WERI-Rb-1 (cell line): ENCODE results near the gene LINC01488.

Experiments used
- DNase-seq: peaks from one replicate; pipeline ENCODE4 v3.0.0-alpha.2; 2020
- H3K27ac ChIP-seq: fragments of 250-450 bp; sonication (Bioruptor Pico); 2 replicates; pipeline ENCODE4 v1.5.1; 2020; ENCODE audit warnings: mild to moderate bottlenecking, moderate library complexity
- H3K27me3 ChIP-seq: fragments of 250-450 bp; sonication (Bioruptor Pico); 2 replicates; pipeline ENCODE4 v1.5.1; 2021; ENCODE audit warnings: mild to moderate bottlenecking, low read depth, moderate library complexity; ENCODE audit not compliant: insufficient read depth, severe bottlenecking
- H3K36me3 ChIP-seq: fragments of 250-450 bp; sonication (Bioruptor Pico); 2 replicates; pipeline ENCODE4 v1.5.1; 2020; ENCODE audit warnings: mild to moderate bottlenecking, moderate library complexity
- H3K4me3 ChIP-seq: 2 replicates; pipeline ENCODE4 v1.5.1; 2011; ENCODE audit warnings: low read depth, mild to moderate bottlenecking, control low read depth, low read length
- H3K9me3 ChIP-seq: fragments of 250-450 bp; sonication (Bioruptor Pico); 2 replicates; pipeline ENCODE4 v1.5.1; 2021; ENCODE audit warnings: mild to moderate bottlenecking, moderate library complexity; ENCODE audit not compliant: severe bottlenecking
- CTCF ChIP-seq: IDR thresholded peaks from 2 replicates; pipeline ENCODE4 v1.5.1; 2011; ENCODE audit warnings: low read depth, mild to moderate bottlenecking, control low read depth, inconsistent platforms, low read length

LINC01488 gene

GRCh38 chr11:69489746-69490365 is 8.4 kb downstream of the LINC01488 start:
- Histone ChIP-seq H3K27me3 (peaks cover 83% of the 10 kb centered on the region), H3K4me3 (no peak overlapping the region), H3K27ac (no peak overlapping the region), H3K9me3 (no peaks in the 10 kb centered on the region), H3K36me3 (no peaks in the 10 kb centered on the region)
- DNase-seq = no peak
- no peak for TF ChIP-seq CTCF

- no peak for TF ChIP-seq CTCF
- H3K27ac ChIP-seq = no peak overlapping the region
- peaks cover 86% of the 10 kb centered on the region for H3K27me3 ChIP-seq
- H3K9me3 ChIP-seq = no peaks in the 10 kb centered on the region
- H3K4me3 ChIP-seq = no peak overlapping the region
- H3K36me3 ChIP-seq = no peaks in the 10 kb centered on the region
- DNase-seq = no peak
Observed at GRCh38 chr11:69490516-69490915, 9.1 kb downstream of the LINC01488 start.

- no peak overlapping the region for H3K4me3 ChIP-seq
- peaks cover 86% of the 10 kb centered on the region for H3K27me3 ChIP-seq
- no peaks in the 10 kb centered on the region for H3K9me3 ChIP-seq
- TF ChIP-seq CTCF = no peak
- DNase-seq = no peak
- H3K27ac ChIP-seq = no peak overlapping the region
- H3K36me3 ChIP-seq = no peaks in the 10 kb centered on the region
Observed at GRCh38 chr11:69491071-69492031, 9.9 kb downstream of the LINC01488 start.

- Histone ChIP-seq H3K27me3 (peaks cover 85% of the 10 kb centered on the region), H3K36me3 (no peaks in the 10 kb centered on the region), H3K27ac (no peak overlapping the region), H3K4me3 (no peak overlapping the region), H3K9me3 (no peaks in the 10 kb centered on the region)
- DNase-seq = no peak
- TF ChIP-seq CTCF = no peak
Observed at GRCh38 chr11:69492201-69492991, 10.9 kb downstream of the LINC01488 start.

GRCh38 chr11:69493931-69494821 is 12.7 kb downstream of the LINC01488 start:
- H3K36me3 ChIP-seq = no peaks in the 10 kb centered on the region
- peaks cover 73% of the 10 kb centered on the region for H3K27me3 ChIP-seq
- no peak overlapping the region for H3K4me3 ChIP-seq
- H3K27ac ChIP-seq = no peak overlapping the region
- no peaks in the 10 kb centered on the region for H3K9me3 ChIP-seq
- no peak for TF ChIP-seq CTCF
- no peak for DNase-seq
